ENCODE measurements around the gene CHAD. TPM values are rescaled to one million over a fixed set of nuclear protein-coding genes. Genes with fewer than 3 reads are reported as not detected.

The CHAD gene
- total and polyA plus RNA-seq, 2 of the 4 experiments (the other 2 are of a cell fraction): 0.03 TPM; not detected in 1

GRCh38 chr17:50461550-50462132 lies 7.0 kb downstream of the CHAD start:
- peaks cover 4% of the 10 kb centered on the region; the same call in 1 of the 2 replicates for H4K20me1 ChIP-seq (ENCODE audit: insufficient read depth, low read length)
- H3K9ac ChIP-seq (ENCODE audit: low read depth, low read length): no peak overlapping the region
- no peak overlapping the region for H2AK9ac ChIP-seq (replicated peaks; ENCODE audit: low read depth, low read length, poor library complexity)
- 0 out of 2 replicates have a peak, but pooled peaks cover 6% of the 10 kb centered on the region for H3K9me1 ChIP-seq (ENCODE audit: insufficient read depth, low read length)
- no peak overlapping the region for H4K91ac ChIP-seq (ENCODE audit: insufficient read depth, low read depth, low read length)
- H3K14ac ChIP-seq (replicated peaks; ENCODE audit: low read depth, low read length): no peak overlapping the region
- H3K27ac ChIP-seq (ENCODE audit: insufficient read depth, low read length): no peak overlapping the region
- no TSS peak for BruUV-seq (replicated peaks)
- ChIA-PET POLR2A (ENCODE audit: unreplicated experiment) (no interaction called here), CTCF (no interaction called here)
- H3K36me3 ChIP-seq (ENCODE audit: control insufficient read depth, insufficient read depth, low read length): peaks cover 1% of the 10 kb centered on the region; the same call in 1 of the 2 replicates
- in situ Hi-C loops (cut with MboI; ENCODE audit: low sequenced_read_pairs): no loop called here
- no peak overlapping the region for H4K8ac ChIP-seq (ENCODE audit: low read depth in 2 of 2, low read length in 2 of 2)
- H2BK20ac ChIP-seq (ENCODE audit: low read depth, low read length): no peak overlapping the region
- intact Hi-C loops (cut with micrococcal nuclease): no loop called here
- 89% methylated on average over 9 of the region's 14 CpGs; no CpG with 5 or more reads in 1 of the 2 experiments for WGBS, 2 experiments (ENCODE audit: extremely low coverage in 2 of 2, insufficient read length in 1 of 2)
- no peak overlapping the region for H2AK5ac ChIP-seq (ENCODE audit: low read depth, low read length)
- H2BK15ac ChIP-seq (ENCODE audit: low read depth, low read length): no peak overlapping the region
- H3K79me1 ChIP-seq (ENCODE audit: low read depth in 1 of 2, low read length in 2 of 2): no peaks in the 10 kb centered on the region
- H2BK5ac ChIP-seq (ENCODE audit: low read depth, low read length, poor library complexity, severe bottlenecking): no peak overlapping the region
- H4K5ac ChIP-seq (ENCODE audit: low read depth, low read length): no peak overlapping the region
- no peaks in the 10 kb centered on the region for H3K9me3 ChIP-seq (ENCODE audit: control insufficient read depth, insufficient read depth, low read length)
- no peak overlapping the region for H3K4me3 ChIP-seq (ENCODE audit: insufficient read depth, low read depth, low read length)
- no peak overlapping the region for H3K23ac ChIP-seq (ENCODE audit: low read depth, low read length)
- dilution Hi-C loops (cut with HindIII; ENCODE audit: low sequenced_read_pairs, unreplicated experiment): no loop called here
- no peak overlapping the region for H3K4me2 ChIP-seq (ENCODE audit: low read depth, low read length)
- H3K4ac ChIP-seq (ENCODE audit: low read depth, low read length): no peak overlapping the region
- DNase-seq (no peak), ATAC-seq (ENCODE audit: low read depth) (no peak)
- TF ChIP-seq RCOR1 (IDR thresholded peaks at IDR 0.05; ENCODE audit: insufficient replicate concordance, low read length): no peak
- TF ChIP-seq RFX5 (IDR thresholded peaks at IDR 0.05; ENCODE audit: low read depth, low read length): no peak
- no peak for TF ChIP-seq FOS (IDR thresholded peaks at IDR 0.05; ENCODE audit: low read depth, low read length)
- no peak for TF ChIP-seq SMC3 (IDR thresholded peaks at IDR 0.05; ENCODE audit: low read depth, low read length)
- no peak for TF ChIP-seq ELK1 (IDR thresholded peaks at IDR 0.05; ENCODE audit: borderline replicate concordance, low read depth, low read length)
- no peak for TF ChIP-seq CTCF (conservative IDR thresholded peaks at IDR 0.05; ENCODE audit: low read depth, low read length)
- TF ChIP-seq CEBPB (IDR thresholded peaks at IDR 0.05; ENCODE audit: low read depth, low read length): no peak
- TF ChIP-seq MAFK (IDR thresholded peaks at IDR 0.05; ENCODE audit: low read depth, low read length): no peak
- TF ChIP-seq NFE2L2 (IDR thresholded peaks at IDR 0.05; ENCODE audit: low read depth, low read length): no peak
- no peak overlapping the region for H3K18ac ChIP-seq (ENCODE audit: low read depth, low read length)
- no peak overlapping the region for H3K56ac ChIP-seq (ENCODE audit: extremely low read depth, insufficient read depth, low read length)
- H3K27me3 ChIP-seq (ENCODE audit: control insufficient read depth, insufficient read depth, low read length): no peaks in the 10 kb centered on the region
- H2BK120ac ChIP-seq (ENCODE audit: low read depth, low read length): no peak overlapping the region
- no peaks in the 10 kb centered on the region for H3K4me1 ChIP-seq (ENCODE audit: control insufficient read depth, insufficient read depth, low read length)
- peak overlapping the region; percentile 49 for H2AFZ ChIP-seq (replicated peaks; ENCODE audit: low read length, poor library complexity)
